ENCODE measurements around the gene SLC38A5. TPM values are rescaled to one million over a fixed set of nuclear protein-coding genes. Genes with fewer than 3 reads are reported as not detected.

The SLC38A5 gene
- total RNA-seq, 5 donors from 2014 or later (not counting 1 experiment from before 2014, with no cell fraction given) = 18.0 to 37.0 (median 26.5) TPM

- no peak overlapping the region for H3K27ac Mint-ChIP-seq
- CTCF ChIA-PET = no interaction called here
Measured at GRCh38 chrX:48461830-48462229, 8.2 kb downstream of the SLC38A5 start.

DNA sequence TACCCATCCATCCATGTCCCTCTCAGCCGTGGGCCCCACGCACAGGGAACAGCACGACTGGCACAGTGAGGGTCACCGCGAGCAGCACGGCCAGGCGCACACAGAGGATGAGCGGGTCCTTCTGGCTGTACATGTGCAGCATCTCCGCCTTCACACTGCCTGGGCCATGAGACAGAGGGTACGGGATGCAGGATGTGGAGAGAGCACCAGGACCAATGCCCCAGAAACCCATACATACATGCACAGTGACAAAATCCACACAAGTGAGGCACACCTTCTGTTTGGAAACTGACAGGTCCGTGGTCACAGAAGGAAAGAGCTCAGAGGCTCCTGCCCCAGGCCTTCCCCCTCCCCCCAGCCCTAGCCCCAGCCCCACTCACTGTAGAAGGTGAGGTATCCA is 9.5 kb downstream of the SLC38A5 start:
- Mint-ChIP-seq H3K36me3 (peaks cover 32% of the 10 kb centered on the region), H3K4me3 (no peak overlapping the region)
- no CpG with 5 or more reads among the region's 11 CpGs for WGBS (ENCODE audit: insufficient coverage)

More at GRCh38 chrX:48461830-48462229, 8.2 kb downstream of the SLC38A5 start:
- Mint-ChIP-seq H3K36me3 (peaks cover 35% of the 10 kb centered on the region), H3K9me3 (no peaks in the 10 kb centered on the region), H3K27me3 (peaks cover 0 to 14% of the 10 kb centered on the region in 2 donors), H3K4me3 (no peak overlapping the region), H3K4me1 (peaks cover 3 to 15% (median 6%) of the 10 kb centered on the region in 3 donors)
- Histone ChIP-seq H3K27me3 (replicated peaks in 1 of 2; ENCODE audit: control insufficient read depth in 2 of 2, extremely low read depth in 1 of 2, insufficient read depth in 2 of 2, low read length in 1 of 2) (no peaks in the 10 kb centered on the region), H3K27ac (ENCODE audit: low read length) (no peak overlapping the region), H3K4me1 (ENCODE audit: control insufficient read depth in 1 of 2, extremely low read depth in 1 of 2, insufficient read depth in 2 of 2, low read length in 2 of 2) (peaks cover 0 to 3% of the 10 kb centered on the region in 2 experiments), H3K4me3 (ENCODE audit: control insufficient read depth in 1 of 2, extremely low read depth in 1 of 2, low read length in 1 of 2) (no peak overlapping the region), H3K36me3 (ENCODE audit: control insufficient read depth in 2 of 2, extremely low read depth in 1 of 2, insufficient read depth in 1 of 2, low read length in 1 of 2) (peaks cover 0 to 12% of the 10 kb centered on the region in 2 donors), H3K9me3 (no peaks in the 10 kb centered on the region)
- DNase-seq (no peak), ATAC-seq (replicated peaks in 1 of 4) (no peak)
- WGBS (ENCODE audit: insufficient coverage) = 100% methylated on average over 4 of the region's 6 CpGs
- POLR2A ChIA-PET = no interaction called here

DNA sequence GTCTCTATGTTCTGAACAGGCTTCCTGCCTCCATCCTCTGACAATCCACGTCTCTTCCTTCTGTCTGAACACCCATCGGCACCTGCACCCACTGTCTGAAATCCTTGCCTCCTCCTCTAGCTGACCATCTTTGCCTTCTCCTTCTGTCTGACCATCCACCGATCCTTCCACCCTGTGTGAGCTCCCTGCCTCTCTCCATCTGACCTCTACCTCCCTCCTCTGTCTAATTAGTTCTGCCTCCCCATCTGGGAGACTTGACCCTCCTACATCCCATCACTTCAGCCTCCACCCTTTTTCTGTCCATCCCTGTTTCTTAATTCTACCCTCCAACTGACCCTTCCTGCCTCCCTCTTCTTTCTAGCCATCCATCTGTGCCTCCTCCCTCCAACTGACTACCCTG is 10.0 kb downstream of the SLC38A5 start:
- no peak overlapping the region for H3K4me3 Mint-ChIP-seq
- 92% methylated on average over 2 of the region's 3 CpGs for WGBS (ENCODE audit: insufficient coverage)
- ATAC-seq (replicated peaks in 1 of 4) (no peak), DNase-seq (no peak)
- H3K27ac Mint-ChIP-seq = no peak overlapping the region
- H3K9me3 ChIP-seq = no peaks in the 10 kb centered on the region
- peaks cover 0 to 6% (median 4%) of the 10 kb centered on the region in 3 donors for H3K4me1 Mint-ChIP-seq
- no peaks in the 10 kb centered on the region for H3K27me3 ChIP-seq (replicated peaks in 1 of 2; ENCODE audit: control insufficient read depth in 2 of 2, extremely low read depth in 1 of 2, insufficient read depth in 2 of 2, low read length in 1 of 2)
- POLR2A ChIA-PET = no interaction called here
- CTCF ChIA-PET = no interaction called here
- no peaks in the 10 kb centered on the region for H3K4me1 ChIP-seq (ENCODE audit: control insufficient read depth in 1 of 2, extremely low read depth in 1 of 2, insufficient read depth in 2 of 2, low read length in 2 of 2)
- peaks cover 0 to 12% of the 10 kb centered on the region in 2 donors for H3K36me3 ChIP-seq (ENCODE audit: control insufficient read depth in 2 of 2, extremely low read depth in 1 of 2, insufficient read depth in 1 of 2, low read length in 1 of 2)
- H3K27me3 Mint-ChIP-seq = peaks cover 0 to 14% of the 10 kb centered on the region in 2 donors
- H3K9me3 Mint-ChIP-seq = no peaks in the 10 kb centered on the region
- no peak overlapping the region for H3K27ac ChIP-seq (ENCODE audit: low read length)
- no peak overlapping the region for H3K4me3 ChIP-seq (ENCODE audit: control insufficient read depth in 1 of 2, extremely low read depth in 1 of 2, low read length in 1 of 2)
- peaks cover 26% of the 10 kb centered on the region for H3K36me3 Mint-ChIP-seq

More for the DNA sequence above, 9.5 kb downstream of the SLC38A5 start:
- Histone ChIP-seq H3K4me1 (ENCODE audit: control insufficient read depth in 1 of 2, extremely low read depth in 1 of 2, insufficient read depth in 2 of 2, low read length in 2 of 2) (peaks cover 0 to 2% of the 10 kb centered on the region in 2 experiments), H3K9me3 (no peaks in the 10 kb centered on the region), H3K27ac (ENCODE audit: low read length) (no peak overlapping the region), H3K36me3 (ENCODE audit: control insufficient read depth in 2 of 2, extremely low read depth in 1 of 2, insufficient read depth in 1 of 2, low read length in 1 of 2) (peaks cover 0 to 12% of the 10 kb centered on the region in 2 donors), H3K4me3 (ENCODE audit: control insufficient read depth in 1 of 2, extremely low read depth in 1 of 2, low read length in 1 of 2) (no peak overlapping the region), H3K27me3 (replicated peaks in 1 of 2; ENCODE audit: control insufficient read depth in 2 of 2, extremely low read depth in 1 of 2, insufficient read depth in 2 of 2, low read length in 1 of 2) (no peaks in the 10 kb centered on the region)
- DNase-seq (no peak), ATAC-seq (replicated peaks in 1 of 4) (no peak)
- Mint-ChIP-seq H3K9me3 (no peaks in the 10 kb centered on the region), H3K4me1 (peaks cover 0 to 12% (median 4%) of the 10 kb centered on the region in 3 donors), H3K27ac (no peak overlapping the region), H3K27me3 (peaks cover 0 to 14% of the 10 kb centered on the region in 2 donors)
- CTCF ChIA-PET = no interaction called here
- POLR2A ChIA-PET = no interaction called here

DNA sequence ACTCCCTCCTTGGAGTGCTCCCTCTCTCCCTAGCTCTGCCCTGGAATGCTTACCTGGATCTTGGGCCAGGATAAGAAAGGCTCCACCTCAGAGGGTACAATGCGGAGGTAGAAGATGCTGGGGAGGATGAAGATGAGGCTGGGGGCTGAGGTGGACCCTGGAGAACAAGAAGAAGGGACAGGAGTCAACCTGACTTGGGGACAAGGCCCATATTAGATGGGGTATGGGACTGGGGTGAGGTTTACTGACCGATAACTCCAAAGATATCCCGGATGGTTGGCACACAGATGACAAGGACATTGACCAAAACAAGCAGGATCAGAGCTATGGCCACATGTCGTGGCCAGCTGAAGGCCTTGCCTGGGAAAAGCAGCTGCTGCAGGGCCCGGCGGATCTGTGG is 10.6 kb downstream of the SLC38A5 start:
- WGBS (ENCODE audit: insufficient coverage) = 93% methylated on average over 3 of the region's 6 CpGs
- POLR2A ChIA-PET = no interaction called here
- H3K4me3 ChIP-seq (ENCODE audit: control insufficient read depth in 1 of 2, extremely low read depth in 1 of 2, low read length in 1 of 2) = no peak overlapping the region
- H3K27ac Mint-ChIP-seq = no peak overlapping the region
- no peak overlapping the region for H3K4me3 Mint-ChIP-seq
- peaks cover 25% of the 10 kb centered on the region for H3K36me3 Mint-ChIP-seq
- H3K36me3 ChIP-seq (ENCODE audit: control insufficient read depth in 2 of 2, extremely low read depth in 1 of 2, insufficient read depth in 1 of 2, low read length in 1 of 2) = peaks cover 0 to 12% of the 10 kb centered on the region in 2 donors
- no peak overlapping the region for H3K27ac ChIP-seq (ENCODE audit: low read length)
- no peaks in the 10 kb centered on the region for H3K27me3 ChIP-seq (replicated peaks in 1 of 2; ENCODE audit: control insufficient read depth in 2 of 2, extremely low read depth in 1 of 2, insufficient read depth in 2 of 2, low read length in 1 of 2)
- H3K27me3 Mint-ChIP-seq = peaks cover 0 to 14% of the 10 kb centered on the region in 2 donors
- CTCF ChIA-PET = no interaction called here
- peaks cover 0 to 3% (median 0%) of the 10 kb centered on the region in 3 donors for H3K9me3 Mint-ChIP-seq
- DNase-seq (no peak), ATAC-seq (replicated peaks in 1 of 4) (no peak)
- H3K9me3 ChIP-seq = no peaks in the 10 kb centered on the region
- H3K4me1 ChIP-seq (ENCODE audit: control insufficient read depth in 1 of 2, extremely low read depth in 1 of 2, insufficient read depth in 2 of 2, low read length in 2 of 2) = no peaks in the 10 kb centered on the region
- peaks cover 0 to 4% (median 4%) of the 10 kb centered on the region in 3 donors for H3K4me1 Mint-ChIP-seq

DNA sequence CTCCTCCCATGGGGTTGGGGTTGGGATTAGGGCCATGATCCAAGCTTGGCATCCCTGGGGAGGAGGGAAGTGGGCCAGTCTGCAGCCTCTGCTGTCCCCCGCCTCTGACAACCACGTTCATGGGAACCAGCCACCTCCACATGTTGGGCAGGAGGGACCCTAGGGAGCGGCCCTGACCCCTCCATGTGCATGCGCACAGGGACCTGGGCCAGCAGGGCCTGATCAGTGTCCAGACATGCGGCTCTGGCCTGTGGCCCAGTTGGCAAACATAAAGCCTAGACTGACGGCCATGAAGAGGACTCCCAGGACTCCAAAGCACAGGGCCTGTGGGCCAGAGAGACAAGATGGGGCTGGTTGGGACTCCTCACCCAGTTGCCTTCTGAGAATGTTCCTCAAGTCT is 11.3 kb downstream of the SLC38A5 start:
- Mint-ChIP-seq H3K4me3 (no peak overlapping the region), H3K36me3 (peaks cover 22% of the 10 kb centered on the region), H3K27me3 (peaks cover 0 to 14% of the 10 kb centered on the region in 2 donors), H3K4me1 (peaks cover 0 to 3% (median 0%) of the 10 kb centered on the region in 3 donors), H3K27ac (no peak overlapping the region), H3K9me3 (peaks cover 0 to 3% (median 0%) of the 10 kb centered on the region in 3 donors)
- H3K4me1 ChIP-seq (ENCODE audit: control insufficient read depth in 1 of 2, extremely low read depth in 1 of 2, insufficient read depth in 2 of 2, low read length in 2 of 2) = no peaks in the 10 kb centered on the region
- ChIA-PET POLR2A (no interaction called here), CTCF (no interaction called here)
- no peak for ATAC-seq (replicated peaks in 1 of 4)
- H3K4me3 ChIP-seq (ENCODE audit: control insufficient read depth in 1 of 2, extremely low read depth in 1 of 2, low read length in 1 of 2) = no peak overlapping the region
- WGBS (ENCODE audit: insufficient coverage) = 100% methylated on average over 1 of the region's 6 CpGs
- H3K36me3 ChIP-seq (ENCODE audit: control insufficient read depth in 2 of 2, extremely low read depth in 1 of 2, insufficient read depth in 1 of 2, low read length in 1 of 2) = peaks cover 0 to 12% of the 10 kb centered on the region in 2 donors
- no peaks in the 10 kb centered on the region for H3K9me3 ChIP-seq
- no peak overlapping the region for H3K27ac ChIP-seq (ENCODE audit: low read length)
- H3K27me3 ChIP-seq (replicated peaks in 1 of 2; ENCODE audit: control insufficient read depth in 2 of 2, extremely low read depth in 1 of 2, insufficient read depth in 2 of 2, low read length in 1 of 2) = no peaks in the 10 kb centered on the region
- no peak for DNase-seq

DNA sequence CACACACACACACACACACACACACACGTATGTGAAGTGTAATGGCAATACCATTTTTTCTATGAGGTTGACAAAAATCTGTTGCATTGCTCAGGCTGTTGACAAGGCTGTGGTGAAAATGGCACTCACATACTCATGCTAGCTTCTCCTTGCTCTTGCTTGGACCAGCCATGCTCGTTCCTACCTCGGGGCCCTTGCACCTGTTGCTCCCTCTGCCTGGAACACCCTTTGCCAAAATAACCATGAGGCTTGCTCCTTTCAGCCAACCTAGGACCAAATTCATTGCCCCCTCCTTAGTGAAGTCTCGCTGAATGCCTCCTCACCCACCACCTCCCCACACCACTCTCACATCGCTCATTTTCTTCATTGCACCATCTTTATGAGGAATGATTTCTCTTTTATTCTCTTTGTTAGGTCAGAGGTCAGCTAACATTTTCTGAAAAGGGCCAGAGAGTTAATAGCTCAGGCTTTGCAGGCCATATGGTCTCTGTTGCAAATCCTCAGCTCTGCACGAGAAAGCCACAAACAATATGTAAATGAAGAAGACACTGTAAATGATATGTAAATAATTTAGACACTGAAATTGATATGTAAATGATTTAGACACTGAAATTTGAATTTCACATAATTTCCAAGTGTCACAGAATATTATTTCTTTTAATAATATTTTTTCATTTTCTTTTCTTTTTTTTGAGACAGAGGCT is 13.3 kb downstream of the SLC38A5 start:
- peaks cover 0 to 12% of the 10 kb centered on the region in 2 donors for H3K36me3 ChIP-seq (ENCODE audit: control insufficient read depth in 2 of 2, extremely low read depth in 1 of 2, insufficient read depth in 1 of 2, low read length in 1 of 2)
- H3K27ac Mint-ChIP-seq = no peak overlapping the region
- no peaks in the 10 kb centered on the region for H3K4me1 Mint-ChIP-seq
- no peaks in the 10 kb centered on the region for H3K27me3 ChIP-seq (replicated peaks in 1 of 2; ENCODE audit: control insufficient read depth in 2 of 2, extremely low read depth in 1 of 2, insufficient read depth in 2 of 2, low read length in 1 of 2)
- peaks cover 0 to 3% (median 0%) of the 10 kb centered on the region in 3 donors for H3K9me3 Mint-ChIP-seq
- no peak overlapping the region for H3K4me3 Mint-ChIP-seq
- DNase-seq (no peak), ATAC-seq (replicated peaks in 1 of 4) (no peak)
- H3K9me3 ChIP-seq = no peaks in the 10 kb centered on the region
- WGBS (ENCODE audit: insufficient coverage) = no CpG with 5 or more reads among the region's 6 CpGs
- ChIA-PET POLR2A (no interaction called here), CTCF (no interaction called here)
- peaks cover 0 to 11% of the 10 kb centered on the region in 2 donors for H3K27me3 Mint-ChIP-seq
- peaks cover 22% of the 10 kb centered on the region for H3K36me3 Mint-ChIP-seq
- no peak overlapping the region for H3K4me3 ChIP-seq (ENCODE audit: control insufficient read depth in 1 of 2, extremely low read depth in 1 of 2, low read length in 1 of 2)
- H3K4me1 ChIP-seq (ENCODE audit: control insufficient read depth in 1 of 2, extremely low read depth in 1 of 2, insufficient read depth in 2 of 2, low read length in 2 of 2) = no peaks in the 10 kb centered on the region
- H3K27ac ChIP-seq (ENCODE audit: low read length) = no peak overlapping the region
